Choroid plexus epithelial cell (primary cell): ENCODE data around the gene KCNQ5.

ENCODE experiments used
- DNase-seq: peaks from one replicate; pipeline ENCODE4 v3.0.0-alpha.2; 2010; ENCODE audit warnings: low read depth
- H3K4me3 ChIP-seq: 2 replicates; pipeline ENCODE4 v1.5.1; 2011; ENCODE audit warnings: low read depth, mild to moderate bottlenecking, control low read depth, low read length, moderate library complexity
- TF ChIP-seq, protein P1 (sequence below): conservative IDR thresholded peaks from 2 replicates; pipeline ENCODE4 v1.5.1; 2011; ENCODE audit warnings: low read depth, mild to moderate bottlenecking, control low read depth, inconsistent platforms, low read length, moderate library complexity

Gene KCNQ5

DNA sequence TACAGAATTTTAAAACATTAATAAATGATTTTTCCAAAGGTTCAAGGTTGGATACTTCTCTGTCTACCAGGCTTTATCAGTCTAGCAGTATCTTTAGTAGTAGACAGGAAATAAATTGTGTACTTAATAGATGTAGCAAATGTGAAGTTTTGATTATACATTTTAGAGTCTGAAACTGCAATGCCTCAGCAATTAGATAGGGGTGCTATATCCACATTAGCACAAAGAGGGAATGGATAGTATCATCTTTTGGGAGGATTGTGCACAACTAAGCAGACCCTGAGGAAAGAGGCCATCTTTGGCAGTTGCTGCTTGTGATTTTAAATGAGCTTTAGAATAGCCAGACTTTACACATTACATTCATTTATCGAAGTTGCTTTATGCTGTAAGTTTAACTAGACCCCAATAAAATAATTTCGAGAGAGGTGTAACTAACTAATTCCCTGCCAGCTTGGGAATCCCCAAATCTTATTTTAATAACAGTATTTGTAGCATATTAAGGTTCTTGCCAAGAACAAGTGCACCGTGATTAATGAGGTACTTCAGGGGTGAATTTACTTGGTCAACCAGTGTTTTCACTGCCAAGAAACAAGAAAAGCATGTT, 2.8 kb downstream of the KCNQ5 start:
- DNase-seq: peak; percentile 34
- TF ChIP-seq, protein P1, sequence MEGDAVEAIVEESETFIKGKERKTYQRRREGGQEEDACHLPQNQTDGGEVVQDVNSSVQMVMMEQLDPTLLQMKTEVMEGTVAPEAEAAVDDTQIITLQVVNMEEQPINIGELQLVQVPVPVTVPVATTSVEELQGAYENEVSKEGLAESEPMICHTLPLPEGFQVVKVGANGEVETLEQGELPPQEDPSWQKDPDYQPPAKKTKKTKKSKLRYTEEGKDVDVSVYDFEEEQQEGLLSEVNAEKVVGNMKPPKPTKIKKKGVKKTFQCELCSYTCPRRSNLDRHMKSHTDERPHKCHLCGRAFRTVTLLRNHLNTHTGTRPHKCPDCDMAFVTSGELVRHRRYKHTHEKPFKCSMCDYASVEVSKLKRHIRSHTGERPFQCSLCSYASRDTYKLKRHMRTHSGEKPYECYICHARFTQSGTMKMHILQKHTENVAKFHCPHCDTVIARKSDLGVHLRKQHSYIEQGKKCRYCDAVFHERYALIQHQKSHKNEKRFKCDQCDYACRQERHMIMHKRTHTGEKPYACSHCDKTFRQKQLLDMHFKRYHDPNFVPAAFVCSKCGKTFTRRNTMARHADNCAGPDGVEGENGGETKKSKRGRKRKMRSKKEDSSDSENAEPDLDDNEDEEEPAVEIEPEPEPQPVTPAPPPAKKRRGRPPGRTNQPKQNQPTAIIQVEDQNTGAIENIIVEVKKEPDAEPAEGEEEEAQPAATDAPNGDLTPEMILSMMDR: peak; percentile 73
- H3K4me3 ChIP-seq: no peak overlapping the region

- no peak overlapping the region for H3K4me3 ChIP-seq
- TF ChIP-seq, protein P1: no peak
- no peak for DNase-seq
Observed at GRCh38 chr6:72626126-72626525, 4.3 kb downstream of the KCNQ5 start.

DNA sequence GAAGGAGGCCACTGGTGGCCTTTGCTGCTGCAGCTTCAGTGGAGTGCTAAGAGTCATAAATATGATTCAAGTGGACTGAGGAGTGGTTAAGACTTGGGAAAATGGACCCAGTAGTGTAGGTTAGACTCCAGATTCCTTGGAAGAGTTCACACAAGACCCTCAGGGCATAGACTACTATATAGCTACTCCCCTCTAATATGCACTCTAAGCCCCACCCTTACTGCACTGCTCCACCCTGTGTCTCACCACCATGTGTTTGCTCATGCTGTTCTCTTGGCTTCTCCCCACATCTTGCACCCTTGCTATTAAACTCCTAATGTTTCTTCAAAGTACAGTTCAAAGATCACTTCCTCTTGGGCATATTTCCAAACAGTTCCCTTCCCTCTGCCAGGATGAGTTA, 5.7 kb downstream of the KCNQ5 start:
- no peak for DNase-seq
- TF ChIP-seq, protein P1: no peak
- H3K4me3 ChIP-seq: no peak overlapping the region

DNA sequence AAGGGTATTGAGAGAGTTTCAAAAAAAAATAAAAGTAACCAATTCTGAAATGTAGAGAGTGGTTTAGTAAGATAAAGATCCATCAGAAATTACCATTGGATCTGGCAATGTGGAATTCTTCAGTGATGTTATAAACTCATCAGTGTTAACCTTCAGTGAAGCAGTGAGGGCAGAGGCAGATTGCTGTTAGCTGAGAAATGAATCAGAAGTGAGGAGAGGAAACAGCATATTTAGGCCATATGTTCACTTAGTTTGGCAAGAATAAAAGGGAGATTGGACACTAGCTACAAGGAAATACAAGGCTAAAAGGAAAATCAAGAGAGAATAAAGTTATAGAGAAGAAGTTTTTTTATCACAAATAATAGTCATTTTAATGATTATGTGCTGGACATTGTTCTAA, 9.6 kb downstream of the KCNQ5 start:
- TF ChIP-seq, protein P1: no peak
- no peak overlapping the region for H3K4me3 ChIP-seq
- no peak for DNase-seq

GRCh38 chr6:72635636-72636035, 13.8 kb downstream of the KCNQ5 start:
- TF ChIP-seq, protein P1: no peak
- DNase-seq: no peak
- H3K4me3 ChIP-seq: no peak overlapping the region

- DNase-seq: no peak
- TF ChIP-seq, protein P1: no peak
Observed at GRCh38 chr6:72636215-72636614, 14.4 kb downstream of the KCNQ5 start.

GRCh38 chr6:72636786-72637185, 14.9 kb downstream of the KCNQ5 start:
- TF ChIP-seq, protein P1: no peak
- DNase-seq: no peak
- H3K4me3 ChIP-seq: no peak overlapping the region

More at GRCh38 chr6:72636215-72636614, 14.4 kb downstream of the KCNQ5 start:
- no peak overlapping the region for H3K4me3 ChIP-seq
